ENCODE measurements around the gene ACAN.

DNA sequence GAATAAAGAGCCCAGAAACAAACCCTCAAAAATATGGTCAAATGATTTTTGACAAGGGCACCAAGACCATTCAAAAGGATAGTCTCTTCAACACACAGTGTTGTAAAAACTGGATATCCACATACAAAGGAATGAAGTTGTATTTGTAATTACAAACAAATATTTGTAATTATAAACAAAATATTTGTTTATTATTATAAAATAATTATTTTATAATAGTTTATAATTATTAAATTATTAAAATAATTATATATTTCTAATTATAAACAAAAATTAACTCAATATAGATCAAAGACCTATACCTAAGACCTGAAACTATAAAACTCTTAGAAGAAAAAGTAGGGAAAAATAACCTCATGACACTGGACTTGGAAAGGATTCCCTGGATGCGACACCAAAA lies 23.3 kb upstream of the ACAN start:
- TF ChIP-seq POLR2AphosphoS5 (IDR thresholded peaks at IDR 0.05; ENCODE audit: low read depth, low read length) (no peak), FOXP2 (optimal IDR thresholded peaks at IDR 0.05; ENCODE audit: borderline replicate concordance, extremely low read depth, extremely low read length, insufficient read depth) (no peak)

Data from PFSK-1 (cell line).